ENCODE measurements around the gene RFX2.

GRCh38 chr19:5947435-5947834 lies 162.9 kb downstream of the RFX2 start:
- no peak for TF ChIP-seq CSDC2 (CRISPR knock-in tag; IDR thresholded peaks at IDR 0.05)
- TF ChIP-seq RARB (CRISPR knock-in tag; IDR thresholded peaks at IDR 0.05), result no peak
- no peak for TF ChIP-seq ZFP30 (CRISPR knock-in tag; IDR thresholded peaks at IDR 0.05)
- TF ChIP-seq, protein P1, sequence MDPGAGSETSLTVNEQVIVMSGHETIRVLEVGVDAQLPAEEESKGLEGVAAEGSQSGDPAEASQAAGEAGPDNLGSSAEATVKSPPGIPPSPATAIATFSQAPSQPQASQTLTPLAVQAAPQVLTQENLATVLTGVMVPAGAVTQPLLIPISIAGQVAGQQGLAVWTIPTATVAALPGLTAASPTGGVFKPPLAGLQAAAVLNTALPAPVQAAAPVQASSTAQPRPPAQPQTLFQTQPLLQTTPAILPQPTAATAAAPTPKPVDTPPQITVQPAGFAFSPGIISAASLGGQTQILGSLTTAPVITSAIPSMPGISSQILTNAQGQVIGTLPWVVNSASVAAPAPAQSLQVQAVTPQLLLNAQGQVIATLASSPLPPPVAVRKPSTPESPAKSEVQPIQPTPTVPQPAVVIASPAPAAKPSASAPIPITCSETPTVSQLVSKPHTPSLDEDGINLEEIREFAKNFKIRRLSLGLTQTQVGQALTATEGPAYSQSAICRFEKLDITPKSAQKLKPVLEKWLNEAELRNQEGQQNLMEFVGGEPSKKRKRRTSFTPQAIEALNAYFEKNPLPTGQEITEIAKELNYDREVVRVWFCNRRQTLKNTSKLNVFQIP (CRISPR knock-in tag; IDR thresholded peaks at IDR 0.05; ENCODE audit: borderline replicate concordance, low read depth), result no peak
- TF ChIP-seq TSHZ2 (CRISPR knock-in tag; IDR thresholded peaks at IDR 0.05), result no peak
- no peak for TF ChIP-seq TCF4 (CRISPR knock-in tag; IDR thresholded peaks at IDR 0.05; ENCODE audit: borderline replicate concordance)
- no peak for TF ChIP-seq ZNF8 (CRISPR knock-in tag; IDR thresholded peaks at IDR 0.05)
- TF ChIP-seq ZNF565 (CRISPR knock-in tag; conservative IDR thresholded peaks at IDR 0.05; ENCODE audit: low read depth), result no peak
- no peak for TF ChIP-seq ARNTL (CRISPR knock-in tag; IDR thresholded peaks at IDR 0.05; ENCODE audit: borderline replicate concordance, low read depth)
- no peak for TF ChIP-seq ISL1 (CRISPR knock-in tag; IDR thresholded peaks at IDR 0.05)
